GM18951 (cell line): ENCODE data around the gene ARID1A.

Source experiments
- POLR2A ChIP-seq: IDR thresholded peaks from 4 replicates; pipeline ENCODE4 v1.6.1; 2011; ENCODE audit warnings: mild to moderate bottlenecking; ENCODE audit not compliant: insufficient read length, insufficient read depth; ENCODE audit errors: extremely low read depth
- in situ Hi-C: fragments of 300-500 bp; cut with MboI; formaldehyde crosslinking; loops from one replicate; pipeline ENCODE4 v1.12.0; 2022; ENCODE audit warnings: low sequenced_read_pairs, mixed read lengths, inconsistent platforms; ENCODE audit not compliant: unreplicated experiment

Gene ARID1A

DNA sequence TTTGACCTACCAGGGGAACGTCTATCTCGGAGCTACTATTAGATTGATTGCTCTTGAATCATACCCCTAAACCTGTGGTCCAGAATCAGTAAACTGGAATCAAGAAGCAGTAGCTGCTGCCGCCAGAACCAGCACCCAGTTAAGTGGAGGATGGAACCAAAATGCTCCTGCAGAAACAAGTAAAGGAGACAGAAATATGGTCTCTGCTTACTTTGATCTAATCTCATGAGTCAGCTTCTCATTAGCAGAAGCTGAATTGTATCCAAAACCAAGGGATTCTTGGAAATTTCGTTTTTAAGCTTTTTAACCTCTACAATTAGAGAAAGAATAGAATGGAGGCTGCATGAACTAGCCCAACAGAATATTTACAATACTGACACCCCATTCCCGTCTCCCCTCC is 49.4 kb downstream of the ARID1A start:
- in situ Hi-C loops: no loop called here
- no peak for TF ChIP-seq POLR2A

DNA sequence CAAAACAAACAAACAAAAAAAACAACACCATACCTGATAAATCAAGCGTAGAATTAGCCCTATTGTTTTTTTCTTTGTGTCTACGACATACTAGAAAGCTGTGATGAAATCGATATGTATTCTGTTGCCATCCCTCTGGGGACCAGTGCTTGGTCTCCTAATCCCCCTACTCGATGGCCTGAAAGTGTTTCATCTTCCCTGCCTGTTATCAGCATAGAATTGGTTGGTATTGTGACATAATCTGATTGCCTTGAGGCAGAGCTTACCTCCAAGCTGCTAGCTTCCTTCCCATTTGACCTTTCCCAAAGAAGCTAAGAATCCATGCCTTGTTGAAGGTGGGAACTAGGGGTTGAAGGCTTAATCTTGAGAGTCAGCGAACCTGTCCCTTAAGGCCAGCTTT is 51.2 kb downstream of the ARID1A start:
- in situ Hi-C loops: no loop called here
- TF ChIP-seq POLR2A: no peak

DNA sequence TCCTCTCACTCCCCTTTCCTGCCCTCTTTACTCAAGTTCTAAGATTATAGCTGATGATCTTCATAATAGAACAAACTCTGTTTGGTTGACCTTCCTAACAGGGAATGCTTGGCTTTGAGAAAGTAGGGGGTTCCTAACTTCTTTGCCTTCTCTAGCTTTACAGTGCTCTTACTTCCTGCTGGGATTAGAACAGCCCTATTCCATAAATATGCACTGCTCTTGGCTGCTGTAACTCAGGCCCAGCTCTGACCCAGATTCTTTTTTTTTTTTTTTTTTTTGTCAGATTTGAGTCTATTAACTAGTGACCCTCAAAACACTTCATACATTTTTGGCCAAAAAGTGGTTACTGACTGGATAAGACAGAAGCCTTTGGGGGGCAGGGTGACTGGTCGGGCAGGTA is 52.5 kb downstream of the ARID1A start:
- in situ Hi-C loops: no loop called here

DNA sequence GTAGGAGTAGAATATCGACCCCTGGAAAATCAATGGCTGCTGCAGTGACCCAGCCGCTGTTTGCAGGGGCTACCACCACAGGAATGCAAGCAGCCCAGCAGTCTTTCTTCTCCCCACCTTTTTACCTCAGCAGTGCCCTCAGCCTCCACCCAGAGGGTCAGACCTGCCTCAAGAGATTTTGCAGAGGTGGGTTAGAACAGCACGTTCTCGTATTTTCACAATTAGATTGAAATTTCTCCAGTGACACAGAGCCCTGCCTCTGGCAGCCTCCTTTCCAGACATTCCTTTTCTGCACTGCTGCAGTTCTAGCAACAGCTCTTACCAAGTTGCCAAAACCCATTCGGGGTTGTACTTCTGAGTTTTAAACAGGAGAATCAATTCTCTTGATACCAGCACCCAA is 53.6 kb downstream of the ARID1A start:
- no peak for TF ChIP-seq POLR2A
- in situ Hi-C loops: no loop called here

More for the DNA sequence above, 52.5 kb downstream of the ARID1A start:
- TF ChIP-seq POLR2A: no peak

GRCh38 chr1:26750428-26750827 is 54.6 kb downstream of the ARID1A start:
- no peak for TF ChIP-seq POLR2A
- in situ Hi-C loops: no loop called here

DNA sequence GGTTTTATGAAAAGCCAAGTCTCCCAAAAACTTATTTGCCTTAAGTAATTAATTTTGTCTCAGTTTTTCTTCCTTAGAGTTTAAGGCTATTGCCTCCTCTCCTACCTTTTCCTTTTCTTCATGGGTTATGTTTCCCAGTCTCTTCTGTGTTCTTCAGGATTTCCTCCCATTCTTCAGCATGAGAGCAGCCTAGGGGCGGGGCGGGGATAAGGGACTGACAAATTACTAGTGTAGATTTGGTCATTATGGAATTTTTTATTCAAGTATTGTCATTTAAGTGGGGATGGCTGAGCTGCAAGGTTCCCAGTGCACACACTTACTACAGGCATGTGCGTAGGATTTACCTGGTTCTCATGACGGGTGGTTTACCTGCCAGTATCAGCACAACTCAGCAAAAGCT is 56.7 kb downstream of the ARID1A start:
- in situ Hi-C loops: no loop called here
- no peak for TF ChIP-seq POLR2A

GRCh38 chr1:26754086-26754874 is 58.5 kb downstream of the ARID1A start:
- no peak for TF ChIP-seq POLR2A
- in situ Hi-C loops: no loop called here

- TF ChIP-seq POLR2A: no peak
- in situ Hi-C loops: no loop called here
Observed at GRCh38 chr1:26758358-26758757, 62.5 kb downstream of the ARID1A start.

GRCh38 chr1:26759531-26759930 is 63.7 kb downstream of the ARID1A start:
- TF ChIP-seq POLR2A: no peak
- in situ Hi-C loops: no loop called here

DNA sequence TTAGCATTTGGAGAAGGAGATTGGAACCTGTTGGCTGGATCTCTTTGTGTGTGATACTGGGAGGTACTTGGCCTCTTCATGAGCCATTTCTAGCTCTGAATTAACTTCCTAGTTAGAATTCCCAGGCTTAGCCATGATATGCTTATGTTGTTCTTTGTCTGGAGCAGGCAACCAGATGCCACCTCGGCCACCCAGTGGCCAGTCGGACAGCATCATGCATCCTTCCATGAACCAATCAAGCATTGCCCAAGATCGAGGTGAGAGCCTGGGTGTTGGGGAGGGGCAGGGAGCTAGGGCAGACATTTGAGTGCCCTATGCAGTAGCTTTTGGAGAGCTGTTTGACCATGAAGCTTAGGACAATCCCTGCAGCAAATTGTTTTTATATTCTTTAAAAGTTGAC is 65.4 kb downstream of the ARID1A start:
- no peak for TF ChIP-seq POLR2A

DNA sequence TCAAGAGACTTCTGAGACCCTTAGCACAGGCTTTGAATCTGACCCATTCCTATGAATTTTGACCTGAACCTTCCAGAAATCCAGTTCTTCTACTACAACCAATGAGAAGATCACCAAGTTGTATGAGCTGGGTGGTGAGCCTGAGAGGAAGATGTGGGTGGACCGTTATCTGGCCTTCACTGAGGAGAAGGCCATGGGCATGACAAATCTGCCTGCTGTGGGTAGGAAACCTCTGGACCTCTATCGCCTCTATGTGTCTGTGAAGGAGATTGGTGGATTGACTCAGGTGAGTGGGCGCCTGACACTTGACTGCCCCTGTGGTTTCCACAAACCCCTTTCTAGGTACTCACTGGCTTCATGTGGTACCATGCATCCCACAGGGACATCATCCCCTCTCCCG is 71.9 kb downstream of the ARID1A start:
- in situ Hi-C loops: no loop called here
- no peak for TF ChIP-seq POLR2A

More for the DNA sequence above, 65.4 kb downstream of the ARID1A start:
- in situ Hi-C loops: no loop called here

- in situ Hi-C loops: no loop called here
Observed at GRCh38 chr1:26768755-26769154, 72.9 kb downstream of the ARID1A start.

GRCh38 chr1:26771285-26771642 is 75.4 kb downstream of the ARID1A start:
- in situ Hi-C loops: loop anchor here (10.0 kb wide), 1 partner anchor 266 kb away; no protein-coding TSS in a partner anchor
- TF ChIP-seq POLR2A: no peak

More at GRCh38 chr1:26768755-26769154, 72.9 kb downstream of the ARID1A start:
- TF ChIP-seq POLR2A: no peak

DNA sequence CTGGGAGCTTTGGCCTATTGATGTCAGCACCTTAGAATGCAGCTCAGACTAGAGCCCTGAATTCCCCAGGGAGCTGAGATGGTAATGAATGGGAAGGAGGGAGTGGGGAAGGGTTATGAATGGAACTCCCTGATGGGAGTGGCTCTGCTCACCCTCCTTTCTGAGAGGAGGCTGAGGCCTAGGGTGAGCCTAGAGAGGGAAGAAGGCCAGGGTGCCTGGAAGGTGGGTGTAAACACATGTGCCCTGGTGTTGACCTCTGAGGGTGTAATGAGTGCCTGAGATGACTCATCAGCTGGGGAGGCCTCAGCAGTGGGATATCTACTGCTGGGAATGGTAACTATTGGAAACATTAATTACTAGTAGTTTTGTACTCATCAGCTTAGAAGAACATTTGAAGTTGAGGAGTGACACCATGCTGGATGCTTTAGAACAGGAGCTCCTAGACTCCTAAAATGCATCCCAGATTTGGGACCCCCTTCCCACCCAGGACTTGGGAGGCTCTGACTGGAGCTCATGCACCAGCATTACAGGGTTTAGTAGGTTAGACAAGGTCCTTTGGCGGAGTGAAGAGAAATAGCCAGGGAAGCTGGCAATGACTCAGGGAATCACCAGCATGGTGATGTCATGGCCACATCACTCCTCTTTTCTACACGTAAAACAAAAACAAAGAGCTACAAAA is 76.0 kb downstream of the ARID1A start:
- TF ChIP-seq POLR2A: no peak
- in situ Hi-C loops: loop anchor here (10.0 kb wide), 1 partner anchor 267 kb away; no protein-coding TSS in a partner anchor
